GM18870 (cell line): ENCODE results near the gene TSPAN18.

Experiments
- ATAC-seq: cut with Tn5 transposase; IDR thresholded peaks from one replicate; pipeline ENCODE4 v1.9.1; 2021; ENCODE audit warnings: moderate library complexity; ENCODE audit not compliant: unreplicated experiment

The TSPAN18 gene

DNA sequence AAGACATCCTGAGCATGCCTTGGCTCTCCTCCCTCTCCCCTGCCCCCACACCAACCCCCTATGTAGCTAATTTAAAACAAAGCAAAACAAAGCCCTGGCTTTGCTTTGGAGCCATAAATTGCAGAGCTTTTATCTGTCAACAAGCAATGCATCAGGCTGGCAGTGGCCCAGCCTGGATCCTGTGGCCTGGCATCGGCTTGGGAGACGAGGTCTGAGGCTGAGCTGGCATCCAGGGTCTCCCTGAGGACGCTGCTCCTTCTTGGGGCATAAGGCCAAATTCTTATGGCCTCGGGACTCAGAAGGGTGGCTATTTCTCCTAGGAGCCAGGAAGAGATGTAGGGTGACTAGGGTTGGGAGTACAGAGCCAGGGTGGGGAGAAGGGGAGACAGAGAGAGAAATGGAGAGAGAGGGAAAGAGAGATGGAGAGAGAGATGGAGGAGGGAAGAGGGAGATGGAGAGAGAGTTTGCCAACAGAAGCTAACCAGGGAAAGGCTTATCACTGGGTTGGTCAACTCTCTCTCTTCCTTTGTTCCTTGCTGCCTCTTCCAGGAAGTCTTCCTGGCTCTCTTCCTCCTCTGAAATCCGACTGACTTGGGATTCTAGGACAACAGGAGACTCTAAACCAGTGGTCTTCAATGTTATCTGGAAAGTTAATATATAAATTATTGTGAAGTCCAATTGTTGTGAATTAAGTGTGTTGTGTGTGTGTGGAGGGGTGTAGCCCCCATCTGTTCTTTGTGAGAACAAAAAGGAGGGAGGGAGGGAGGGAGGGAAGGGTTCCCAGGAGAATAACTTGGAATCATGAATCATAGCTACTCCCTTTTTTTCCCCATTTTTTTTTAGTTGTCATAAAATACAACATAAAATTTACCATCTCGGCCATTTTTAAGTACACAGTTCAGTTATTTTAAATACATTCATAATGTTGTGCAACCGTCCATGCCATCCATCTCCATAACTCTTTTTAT lies 29.1 kb downstream of the TSPAN18 start:
- ATAC-seq, result no peak

DNA sequence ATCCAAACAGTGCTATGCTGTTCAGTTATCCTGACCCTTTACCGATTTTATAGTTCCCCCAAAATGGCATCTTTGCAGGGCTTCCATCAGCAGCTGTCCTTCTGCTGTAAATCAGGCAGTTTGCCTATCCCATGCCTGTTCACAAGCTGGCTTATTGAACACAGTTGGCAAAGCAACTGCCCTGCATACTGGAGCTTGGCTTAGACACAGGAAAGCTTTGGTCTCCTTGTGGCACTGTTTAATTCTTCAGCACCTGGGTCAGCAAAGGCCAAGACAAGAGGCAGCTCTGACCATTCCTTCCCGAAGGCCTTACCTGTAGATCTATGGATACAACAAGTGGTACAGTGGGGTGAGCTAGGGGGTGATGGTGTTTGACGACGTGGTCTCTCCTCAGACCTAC lies 32.2 kb downstream of the TSPAN18 start:
- ATAC-seq, result no peak

DNA sequence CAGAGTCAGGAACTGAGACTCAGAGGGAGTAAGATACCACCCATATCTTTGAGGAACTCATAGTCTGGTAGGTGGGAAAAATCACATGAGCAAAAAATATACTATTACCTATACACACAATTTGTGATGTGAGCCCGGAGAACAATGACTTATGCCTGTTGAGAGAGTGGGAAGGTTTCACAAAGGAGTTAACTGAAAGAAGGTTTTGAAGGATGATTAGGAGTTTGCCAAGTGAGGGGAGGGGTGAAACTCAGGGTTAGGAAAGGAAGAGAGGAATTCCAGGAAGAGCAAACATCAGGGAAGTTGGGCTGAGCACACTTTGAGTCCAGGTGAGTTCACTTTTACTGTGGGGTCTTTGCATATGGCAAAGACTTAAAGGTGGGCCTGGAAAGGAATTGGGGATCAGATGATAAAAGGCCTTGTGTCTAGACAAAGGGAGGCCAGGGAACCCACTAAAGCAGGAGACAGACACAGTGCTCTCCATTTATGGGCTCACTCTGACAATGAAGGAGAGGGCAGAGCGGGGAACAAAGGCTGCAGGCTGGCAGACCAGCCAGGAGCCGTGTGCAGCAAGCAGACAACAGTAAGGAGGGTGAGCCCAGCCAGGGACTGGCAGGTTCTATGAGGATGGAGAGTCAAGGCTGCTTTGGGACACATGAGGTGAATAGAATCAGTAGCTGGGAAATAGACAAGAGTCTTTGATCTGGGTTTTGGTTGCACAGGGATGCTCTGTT lies 33.1 kb downstream of the TSPAN18 start:
- no peak for ATAC-seq

DNA sequence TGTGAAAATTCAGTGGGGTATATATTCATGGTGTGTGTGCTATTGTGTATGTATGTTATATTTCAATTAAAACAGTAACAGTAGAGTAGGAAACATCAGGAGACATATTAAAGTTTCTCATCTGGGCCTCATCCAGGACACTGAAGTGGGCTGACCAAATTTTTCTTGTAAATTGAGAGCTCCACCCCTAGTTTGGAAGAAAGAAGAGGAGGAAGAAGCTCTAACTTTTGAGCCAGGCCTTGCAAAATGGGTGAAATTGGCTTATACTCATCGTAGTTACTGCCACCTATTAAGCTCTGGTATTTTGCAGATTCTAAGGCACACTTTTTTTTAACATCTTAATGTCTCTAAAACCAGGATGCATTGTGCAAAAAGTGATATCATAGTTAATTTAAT lies 33.7 kb downstream of the TSPAN18 start:
- no peak for ATAC-seq

DNA sequence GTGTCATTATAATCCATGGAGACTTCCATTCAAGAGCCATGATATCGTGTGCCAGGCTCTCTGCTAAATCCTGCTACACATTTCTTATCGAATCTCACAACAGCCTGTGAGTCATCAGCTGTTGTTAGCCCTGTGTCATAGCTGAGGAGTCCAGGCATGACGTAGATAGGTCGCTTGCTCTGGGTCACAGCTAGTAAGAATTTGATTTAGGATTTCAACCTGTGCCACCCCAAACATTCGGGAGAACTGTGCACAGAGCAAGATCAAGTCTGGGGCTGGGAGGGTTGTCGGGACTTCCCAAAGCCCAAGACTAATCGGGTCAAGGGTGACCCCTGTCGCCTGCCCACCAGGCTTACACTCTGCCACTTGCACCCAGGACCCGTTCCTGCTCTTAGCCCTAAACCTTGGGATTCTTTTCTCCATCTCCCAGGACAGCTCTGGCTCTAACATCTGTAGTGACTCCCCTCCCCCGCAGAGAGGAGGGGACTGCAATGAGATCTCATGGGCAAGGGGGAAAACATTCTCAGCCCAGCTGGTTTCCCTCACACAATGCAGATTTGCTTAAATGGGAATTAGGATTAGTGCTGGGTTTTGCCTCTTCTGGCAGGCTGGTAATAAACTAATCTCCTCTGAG lies 34.3 kb downstream of the TSPAN18 start:
- ATAC-seq, result no peak

DNA sequence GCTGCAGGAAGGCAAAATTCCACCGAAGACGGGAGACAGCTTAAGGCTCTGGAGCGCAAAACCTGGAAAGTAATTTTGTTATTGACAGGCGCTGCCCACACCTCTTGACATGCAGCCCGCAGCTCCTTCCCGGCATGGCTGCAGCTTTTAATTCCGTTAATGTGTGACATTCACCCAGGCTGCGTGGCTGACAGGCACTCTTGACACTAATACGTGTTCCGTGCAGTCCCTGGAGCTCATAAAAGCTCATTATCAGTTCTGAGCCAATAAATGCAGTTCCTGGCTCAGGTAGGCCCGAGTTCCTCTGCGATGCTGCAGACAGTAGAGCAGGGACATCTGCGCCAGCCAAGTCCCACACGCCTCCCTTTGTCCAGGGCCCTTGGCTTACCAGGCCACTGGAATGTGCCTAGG lies 34.8 kb downstream of the TSPAN18 start:
- ATAC-seq, result no peak

DNA sequence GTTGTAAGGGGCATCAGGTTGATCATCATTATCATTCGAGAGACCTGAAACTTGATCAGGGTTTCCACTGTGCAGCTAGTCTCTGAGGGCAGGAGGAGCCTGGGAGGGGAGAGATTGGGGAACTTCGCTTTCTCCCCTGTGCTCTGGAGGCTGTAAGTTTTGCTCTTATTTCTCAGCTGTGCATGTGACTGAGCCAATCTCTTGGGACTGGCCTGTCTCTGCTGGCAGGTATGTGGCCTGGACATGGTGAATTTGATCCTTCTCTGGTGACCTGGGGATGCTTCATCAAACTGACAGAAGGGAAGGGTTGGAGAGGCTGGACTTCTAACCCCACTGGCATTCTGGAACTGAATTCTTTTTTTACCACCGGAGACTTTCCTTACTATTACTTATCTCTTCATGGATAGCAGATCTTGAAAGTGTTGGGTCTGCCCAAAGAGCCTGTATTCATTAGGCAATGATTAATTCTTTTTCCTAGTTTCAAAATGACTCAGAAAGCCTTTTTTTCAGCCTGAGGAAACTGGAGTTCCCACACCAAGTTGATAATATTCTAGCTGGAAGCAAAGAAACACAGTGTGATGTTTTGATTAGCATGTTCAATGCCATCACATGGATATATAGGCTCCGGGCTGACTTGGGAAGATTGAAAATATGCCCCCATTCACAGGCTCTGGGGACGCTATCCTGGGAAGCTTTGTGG lies 36.5 kb downstream of the TSPAN18 start:
- no peak for ATAC-seq

DNA sequence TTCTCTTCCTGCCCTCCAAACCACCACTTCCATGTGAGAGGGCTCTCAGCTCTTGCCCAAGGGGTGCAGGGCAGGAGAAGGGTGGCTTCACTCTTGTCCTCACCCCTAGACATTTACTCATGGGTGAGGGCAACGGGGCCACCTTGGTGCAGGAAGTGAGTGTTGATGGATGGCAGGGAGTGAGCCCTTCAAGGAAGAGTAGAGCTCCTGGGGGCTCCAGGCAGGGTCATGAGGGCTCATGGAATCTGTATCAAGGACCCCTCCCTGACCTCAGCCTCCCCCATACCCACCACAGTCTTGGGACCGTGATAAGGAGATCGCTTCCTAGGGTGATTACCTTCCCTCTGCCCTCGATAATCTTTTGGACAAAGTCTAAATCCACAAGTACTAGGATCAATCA lies 37.8 kb downstream of the TSPAN18 start:
- no peak for ATAC-seq

DNA sequence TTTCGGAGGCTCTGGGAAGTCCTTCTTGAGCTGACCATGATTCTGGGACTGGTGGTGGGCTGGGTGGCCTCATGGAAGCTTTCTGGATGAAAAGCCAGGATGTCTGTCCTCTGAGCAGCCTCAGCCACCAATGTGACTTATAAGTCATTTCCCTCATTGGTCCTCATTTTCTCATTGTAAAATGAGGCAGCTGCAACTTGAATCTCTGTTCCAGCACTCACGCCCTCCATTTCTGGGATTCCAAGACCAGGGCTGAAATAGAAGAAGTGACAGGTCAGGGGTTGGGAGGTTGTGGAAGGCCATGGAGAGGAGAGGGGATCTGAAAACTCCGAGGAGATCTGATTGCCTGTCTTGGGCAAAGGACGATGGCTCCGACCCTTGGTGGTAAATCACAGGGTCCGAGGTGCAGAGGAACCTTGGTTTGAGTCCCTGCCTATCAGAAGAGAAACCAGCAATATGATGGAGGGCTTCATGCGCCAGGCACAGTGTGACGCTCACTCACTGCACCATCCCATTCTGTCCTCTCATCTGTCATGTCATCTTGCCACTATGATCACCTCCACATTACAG lies 38.3 kb downstream of the TSPAN18 start:
- no peak for ATAC-seq

DNA sequence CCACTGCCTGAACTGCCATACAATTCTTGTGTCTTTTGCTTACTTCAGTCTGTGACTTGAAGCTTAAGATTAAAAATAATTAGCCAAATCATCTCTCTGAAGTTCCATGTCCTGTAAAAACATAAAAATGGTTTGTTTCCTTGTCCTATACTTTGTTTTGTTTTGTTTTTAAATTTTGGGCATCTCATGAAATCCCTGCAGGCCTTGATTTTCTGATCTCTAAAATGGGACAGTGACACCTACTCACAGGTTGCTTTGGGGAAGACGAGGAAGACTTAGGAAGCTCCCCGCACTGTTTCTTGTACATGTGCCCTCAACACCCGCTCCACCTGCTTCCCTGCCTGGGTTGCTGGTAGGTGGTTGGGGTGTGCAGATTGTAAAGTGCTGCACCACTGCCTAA lies 38.9 kb downstream of the TSPAN18 start:
- no peak for ATAC-seq

DNA sequence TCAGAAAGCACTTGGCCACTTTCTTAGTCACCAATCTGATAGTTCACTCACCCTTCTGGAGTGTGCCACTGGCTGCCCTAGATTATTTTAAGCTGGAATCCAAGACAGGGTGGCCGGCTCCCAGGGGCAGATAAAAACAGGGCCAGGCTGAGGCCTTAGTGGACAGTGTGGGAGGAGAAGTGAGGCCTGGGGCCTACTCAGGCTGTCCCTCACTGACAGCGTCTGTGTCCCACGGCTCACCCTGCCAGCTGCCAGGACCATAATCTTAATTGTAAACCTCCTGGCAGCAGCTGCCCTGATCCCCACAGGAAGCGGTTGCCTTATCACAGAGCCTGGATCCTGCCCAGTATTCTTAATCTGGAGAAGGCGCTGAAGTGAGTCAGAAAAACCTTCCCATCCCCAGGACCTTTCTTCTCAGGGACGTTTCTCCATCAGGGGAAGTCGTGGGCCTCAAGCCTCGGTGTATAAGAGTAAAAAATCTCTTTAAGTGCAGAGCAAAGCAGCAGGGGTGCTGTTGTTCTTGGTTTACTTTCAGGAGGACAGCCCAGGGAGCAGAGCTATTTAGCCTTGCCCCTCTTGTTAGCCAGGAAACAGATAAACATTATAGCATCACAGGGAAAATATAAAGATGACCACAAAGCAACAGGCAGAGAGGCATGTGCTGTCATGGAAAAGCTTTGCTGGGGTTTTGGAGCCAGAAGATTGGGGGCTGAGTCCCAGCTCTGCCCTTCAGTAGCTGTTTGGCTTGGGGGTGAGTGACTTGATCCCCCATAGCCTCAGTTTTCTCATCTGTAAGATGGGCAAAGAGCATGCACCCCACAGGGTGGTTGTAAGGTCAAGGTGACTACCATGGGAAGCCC lies 39.6 kb downstream of the TSPAN18 start:
- no peak for ATAC-seq

DNA sequence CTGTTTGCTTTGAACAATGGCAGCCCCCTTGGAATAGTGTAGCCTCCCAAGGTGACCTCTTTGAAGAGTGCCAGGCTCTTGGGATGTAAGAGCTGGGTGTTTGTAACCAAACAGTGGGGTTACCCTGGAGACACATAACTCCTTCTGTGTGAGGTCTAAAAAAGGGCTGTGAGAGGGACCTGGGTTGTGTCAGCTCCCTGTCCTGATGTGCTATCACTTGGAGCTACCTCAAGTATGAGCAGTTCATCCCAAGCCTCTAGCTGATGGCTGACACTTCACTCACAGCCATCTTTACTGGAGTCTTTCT lies 40.2 kb downstream of the TSPAN18 start:
- no peak for ATAC-seq

DNA sequence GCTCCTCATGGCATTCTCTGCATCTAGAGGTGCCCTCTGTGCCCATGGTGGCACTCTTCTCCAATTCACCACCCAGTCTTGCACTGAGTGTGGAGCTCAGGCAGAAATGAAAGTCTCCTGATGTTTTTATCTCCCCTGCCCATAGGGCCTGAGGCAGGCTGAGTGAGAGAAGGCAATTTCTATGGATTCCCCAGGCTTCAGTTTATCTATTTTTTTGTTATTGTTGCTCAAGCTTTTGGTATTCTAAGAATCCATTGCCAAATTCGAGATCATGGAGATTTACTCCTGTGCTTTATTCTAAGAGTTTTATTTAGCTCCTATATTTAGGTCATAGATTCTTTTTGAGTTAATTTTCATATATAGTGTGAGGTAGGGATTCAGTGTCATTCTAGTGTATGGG lies 40.7 kb downstream of the TSPAN18 start:
- no peak for ATAC-seq

DNA sequence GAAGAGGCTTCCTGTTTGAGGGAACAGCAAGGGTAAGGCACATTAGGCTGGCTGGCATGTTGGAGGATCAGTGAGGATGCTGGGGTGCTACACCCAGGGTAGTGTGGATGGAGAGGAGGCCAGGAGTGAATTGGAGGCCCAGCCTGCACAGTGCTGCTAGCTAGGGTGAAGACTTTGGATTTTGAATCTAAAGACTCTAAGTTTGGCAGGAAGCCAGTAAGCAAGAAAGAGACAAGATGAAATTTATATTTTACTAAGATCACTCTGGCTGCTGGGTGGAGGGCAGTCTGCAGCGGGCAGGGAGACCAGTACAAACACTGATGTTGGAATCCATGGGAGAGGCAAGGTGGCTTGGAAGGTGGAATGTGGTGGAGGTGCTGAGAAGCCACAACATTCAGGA lies 43.6 kb downstream of the TSPAN18 start:
- no peak for ATAC-seq

DNA sequence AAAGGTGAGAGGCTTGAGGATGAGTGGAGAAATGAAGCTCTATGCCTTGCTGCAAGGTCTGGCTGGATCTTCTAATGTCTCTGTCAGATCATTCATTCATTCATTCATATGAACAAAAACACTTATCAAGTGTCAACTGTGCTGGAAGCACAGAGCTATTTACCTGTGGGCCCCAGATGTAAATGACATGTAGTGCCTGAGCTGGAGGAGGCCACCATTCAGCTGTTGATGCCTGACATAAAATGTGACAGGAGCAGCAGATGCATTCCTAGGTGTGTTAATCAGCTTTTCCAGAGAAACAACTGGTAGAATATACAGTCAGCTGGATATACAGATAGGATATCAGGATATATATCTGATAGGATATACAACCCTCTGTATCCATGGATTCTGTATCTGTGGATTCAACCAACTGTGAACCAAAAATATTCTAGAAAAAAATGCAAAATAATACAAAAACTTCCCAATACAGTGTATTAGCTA lies 44.5 kb downstream of the TSPAN18 start:
- no peak for ATAC-seq

DNA sequence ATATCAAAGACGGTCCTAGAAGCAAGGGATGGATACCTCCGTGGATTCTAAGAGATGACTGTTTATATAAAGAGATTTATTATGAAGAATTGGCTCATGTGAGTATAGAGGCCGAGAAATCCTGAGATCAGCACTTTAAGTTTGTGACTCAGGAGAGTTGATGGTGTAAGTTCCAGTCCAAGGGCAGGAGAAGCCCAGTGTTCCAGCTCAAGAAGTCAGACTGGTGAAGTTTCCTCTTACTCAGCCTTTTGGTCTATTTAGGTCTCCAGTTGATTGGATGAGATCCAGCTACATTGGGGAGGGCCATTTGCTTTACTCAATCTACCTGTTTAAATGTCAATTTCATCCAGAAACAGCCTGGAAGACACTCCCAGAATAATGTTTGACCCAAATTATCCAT lies 45.1 kb downstream of the TSPAN18 start:
- ATAC-seq, result no peak

DNA sequence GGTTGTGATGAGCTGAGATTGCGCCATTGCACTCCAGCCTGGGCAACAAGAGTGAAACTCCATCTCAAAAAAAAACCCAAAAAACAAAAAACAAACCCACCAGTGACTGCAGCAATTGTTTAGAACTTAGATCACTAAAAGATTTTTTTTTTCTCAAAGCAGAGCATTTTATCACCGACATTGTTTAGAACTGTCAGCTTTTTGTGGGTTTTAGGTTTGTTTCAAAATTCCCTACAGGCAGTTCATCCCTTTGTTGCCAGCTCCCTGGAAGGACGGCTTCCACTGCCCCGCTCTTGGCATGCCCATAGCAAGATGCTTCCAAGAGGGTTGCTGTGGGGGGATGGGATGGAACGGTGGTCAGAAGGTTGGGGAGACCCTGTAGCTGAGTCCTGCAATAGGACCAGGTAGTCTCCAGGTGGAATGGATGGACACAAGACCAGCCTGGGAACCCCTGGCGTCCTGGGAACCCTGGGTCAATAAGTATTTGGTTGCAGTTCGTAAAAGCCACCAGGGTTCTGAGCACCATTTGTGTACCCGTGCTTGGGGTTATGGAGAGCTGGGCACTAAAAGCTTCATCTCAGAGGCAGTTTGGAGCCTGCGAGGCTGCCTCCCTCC lies 46.7 kb downstream of the TSPAN18 start:
- no peak for ATAC-seq

DNA sequence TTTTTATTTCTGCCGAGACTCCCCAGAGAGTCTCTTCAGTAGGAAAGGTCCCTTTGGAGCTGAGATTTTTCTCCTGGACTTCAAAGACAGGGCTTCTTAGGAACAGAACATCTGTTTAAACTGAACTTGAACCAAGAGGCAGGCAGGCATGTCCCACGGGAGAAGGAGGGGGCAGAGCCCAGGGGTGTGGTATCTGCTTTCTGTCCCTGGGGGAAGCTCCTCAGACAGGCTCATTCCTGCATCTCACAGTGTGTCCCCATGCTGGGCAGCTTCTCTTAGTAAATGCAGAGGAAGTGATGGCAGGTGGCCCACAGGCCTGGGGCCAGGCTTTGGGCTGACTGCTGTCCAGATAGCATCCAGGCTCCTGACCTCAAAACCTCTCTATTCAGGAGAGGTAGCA lies 47.3 kb downstream of the TSPAN18 start:
- no peak for ATAC-seq

DNA sequence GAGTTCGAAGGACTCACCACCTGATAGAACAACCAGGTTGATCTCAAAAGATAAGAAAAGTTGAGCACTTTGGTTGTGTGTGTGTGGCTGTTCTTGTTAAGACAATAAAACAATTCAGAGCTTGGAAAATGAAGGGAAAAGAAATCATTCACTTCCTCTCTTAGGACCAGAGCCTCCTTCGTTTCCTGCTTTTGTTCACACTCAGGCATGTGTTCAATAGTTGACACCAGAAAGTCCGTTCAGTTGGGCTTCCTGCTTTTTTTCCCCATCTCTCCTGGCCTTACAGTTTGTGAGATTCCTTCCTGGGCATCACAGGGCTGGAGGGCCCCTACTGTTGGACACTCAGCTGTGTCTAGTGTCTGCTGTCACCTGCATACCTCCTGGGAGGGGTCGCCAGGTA lies 48.0 kb downstream of the TSPAN18 start:
- no peak for ATAC-seq
